ENCODE data around the gene ZNF189.

Gene ZNF189

GRCh38 chr9:101403516-101404285, 5.0 kb downstream of the ZNF189 start:
- DNase-seq (ENCODE audit: low read depth in 2 of 2): no peak
- no peak for TF ChIP-seq CTCF (IDR thresholded peaks at IDR 0.05; ENCODE audit: low read depth, low read length)
- H3K4me3 ChIP-seq (replicated peaks in 1 of 2; ENCODE audit: low read depth in 2 of 2, low read length in 2 of 2): no peak overlapping the region

- H3K4me3 ChIP-seq (replicated peaks in 1 of 2; ENCODE audit: low read depth in 2 of 2, low read length in 2 of 2): no peak overlapping the region
- no peak for TF ChIP-seq CTCF (IDR thresholded peaks at IDR 0.05; ENCODE audit: low read depth, low read length)
- peak in 1 of 2 donors; percentile 15 for DNase-seq (ENCODE audit: low read depth in 2 of 2)
Observed at GRCh38 chr9:101408374-101409078, 9.9 kb downstream of the ZNF189 start.

GRCh38 chr9:101409079-101409477, 10.4 kb downstream of the ZNF189 start:
- TF ChIP-seq CTCF (IDR thresholded peaks at IDR 0.05; ENCODE audit: low read depth, low read length): no peak
- no peak overlapping the region for H3K4me3 ChIP-seq (replicated peaks in 1 of 2; ENCODE audit: low read depth in 2 of 2, low read length in 2 of 2)
- DNase-seq (ENCODE audit: low read depth in 2 of 2): peak; percentile 20 to 35

GRCh38 chr9:101414839-101415238, 16.2 kb downstream of the ZNF189 start:
- TF ChIP-seq CTCF (IDR thresholded peaks at IDR 0.05; ENCODE audit: low read depth, low read length): no peak
- no peak overlapping the region for H3K4me3 ChIP-seq (replicated peaks in 1 of 2; ENCODE audit: low read depth in 2 of 2, low read length in 2 of 2)
- DNase-seq (ENCODE audit: low read depth in 2 of 2): no peak

DNA sequence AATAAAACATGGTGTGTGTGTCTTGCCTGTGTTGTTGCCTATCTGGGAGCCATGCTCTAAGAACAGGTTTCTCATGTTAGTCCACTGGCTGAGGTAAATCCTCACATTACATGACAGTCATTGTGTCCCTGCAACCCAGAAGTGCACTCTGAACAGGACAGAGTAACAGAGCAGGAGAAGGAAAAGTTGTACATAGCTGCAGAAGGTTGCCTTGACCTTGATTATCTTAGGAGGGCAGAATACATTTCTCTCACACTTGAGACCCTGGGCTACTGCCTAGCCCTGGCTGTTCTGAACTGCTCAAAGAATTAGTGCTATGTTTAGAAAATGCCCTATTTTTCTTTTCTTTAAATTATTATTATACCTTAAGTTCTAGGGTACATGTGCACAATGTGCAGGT, 16.9 kb downstream of the ZNF189 start:
- no peak for DNase-seq (ENCODE audit: low read depth in 2 of 2)
- TF ChIP-seq CTCF (IDR thresholded peaks at IDR 0.05; ENCODE audit: low read depth, low read length): no peak

GRCh38 chr9:101417389-101417788, 18.7 kb downstream of the ZNF189 start:
- TF ChIP-seq CTCF (IDR thresholded peaks at IDR 0.05; ENCODE audit: low read depth, low read length): no peak
- no peak for DNase-seq (ENCODE audit: low read depth in 2 of 2)
- H3K4me3 ChIP-seq (replicated peaks in 1 of 2; ENCODE audit: low read depth in 2 of 2, low read length in 2 of 2): no peak overlapping the region

More for the DNA sequence above, 16.9 kb downstream of the ZNF189 start:
- no peak overlapping the region for H3K4me3 ChIP-seq (replicated peaks in 1 of 2; ENCODE audit: low read depth in 2 of 2, low read length in 2 of 2)

All from cardiac fibroblast (primary cell).